SK-N-SH (cell line): ENCODE measurements around the gene TMEM120B. TPM values are rescaled to one million over a fixed set of nuclear protein-coding genes. Genes with fewer than 3 reads are reported as not detected.

Experiments used
- CTCF ChIA-PET: fragments of 300-600, 350-600 bp; formaldehyde crosslinking; extraction: SDS; loops from one replicate; lab custom pipeline; 2021; lab: Yijun Ruan, JAX
- POLR2A ChIA-PET: fragments of 350-600 bp; sonication (Branson Sonifier 250); formaldehyde crosslinking; extraction: SDS; loops from one replicate; lab custom pipeline; 2020; ENCODE audit warnings: antibody characterized with exemption, inconsistent platforms; lab: Yijun Ruan, JAX
- DNase-seq: peaks from one replicate; pipeline ENCODE4 v3.0.0; 2012
- H2AFZ ChIP-seq: fragments of 200-600 bp; sonication (generic); 2 replicates; pipeline ENCODE4 v1.8.1; 2016; ENCODE audit warnings: antibody characterized with exemption, mild to moderate bottlenecking, low read depth
- H3F3A ChIP-seq: fragments of 200-600 bp; sonication (generic); replicated peaks from 2 replicates; pipeline ENCODE3; 2016; ENCODE audit warnings: antibody characterized with exemption, mild to moderate bottlenecking; ENCODE audit not compliant: insufficient read depth
- H3K27ac ChIP-seq, 2 experiments: fragments of 200-500 bp in 1 of 2; fragments of 200-600 bp in 1 of 2; sonication (Bioruptor generic) in 1 of 2; sonication (generic), shearing (Covaris generic) in 1 of 2; 2 replicates each; pipeline versions ENCODE4 v1.5.1 to v1.6.1; 2014 to 2016; ENCODE audit warnings: low read depth in 2 of 2, inconsistent platforms in 1 of 2, low read length in 1 of 2, mild to moderate bottlenecking in 1 of 2, mixed read lengths in 1 of 2
- H3K27me3 ChIP-seq: fragments of 200-600 bp; sonication (generic), shearing (Covaris generic); 2 replicates; pipeline ENCODE4 v1.6.1; 2016; ENCODE audit warnings: mixed run types; ENCODE audit not compliant: insufficient read depth
- H3K36me3 ChIP-seq, 2 experiments: fragments of 200-500 bp in 1 of 2; fragments of 200-600 bp in 1 of 2; sonication (Bioruptor generic) in 1 of 2; sonication (generic) in 1 of 2; replicated peaks in 1 of 2; 2 replicates each; pipeline versions ENCODE3 to v1.5.1; 2014 to 2016; ENCODE audit warnings: low read length in 1 of 2, mild to moderate bottlenecking in 1 of 2; ENCODE audit not compliant: insufficient read depth in 2 of 2, control insufficient read depth in 1 of 2
- H3K4me1 ChIP-seq, 2 experiments: fragments of 200-500 bp in 1 of 2; fragments of 200-600 bp in 1 of 2; sonication (Bioruptor generic) in 1 of 2; sonication (generic), shearing (Covaris generic) in 1 of 2; 2 replicates each; pipeline versions ENCODE4 v1.5.1 to v1.6.1; 2014 to 2016; ENCODE audit warnings: low read depth in 1 of 2, low read length in 1 of 2, mixed run types in 1 of 2; ENCODE audit not compliant: insufficient read depth in 2 of 2, control insufficient read depth in 1 of 2
- H3K4me2 ChIP-seq: fragments of 200-600 bp; sonication (generic), shearing (Covaris generic); 2 replicates; pipeline ENCODE4 v1.6.1; 2017; ENCODE audit warnings: mixed run types
- H3K4me3 ChIP-seq, 2 experiments: fragments of 200-500 bp in 1 of 2; fragments of 200-600 bp in 1 of 2; sonication (Bioruptor generic) in 1 of 2; sonication (generic), shearing (Covaris generic) in 1 of 2; 2 replicates each; pipeline versions ENCODE4 v1.5.1 to v1.8.1; 2014 to 2016; ENCODE audit warnings: low read depth in 2 of 2, inconsistent platforms in 1 of 2, low read length in 1 of 2, mild to moderate bottlenecking in 1 of 2, mixed read lengths in 1 of 2, moderate library complexity in 1 of 2
- H3K79me2 ChIP-seq: fragments of 200-600 bp; sonication (generic); 2 replicates; pipeline ENCODE4 v1.8.1; 2017; ENCODE audit warnings: mild to moderate bottlenecking; ENCODE audit not compliant: insufficient read depth
- H3K9ac ChIP-seq: fragments of 200-600 bp; sonication (generic); 2 replicates; pipeline ENCODE4 v1.6.1; 2017; ENCODE audit warnings: mixed run types
- H3K9me2 ChIP-seq: fragments of 200-600 bp; sonication (generic); 2 replicates; pipeline ENCODE4 v1.6.1; 2017; ENCODE audit warnings: mixed run types
- H3K9me3 ChIP-seq: fragments of 200-600 bp; sonication (generic); 2 replicates; pipeline ENCODE4 v1.6.1; 2017; ENCODE audit warnings: mixed run types, mild to moderate bottlenecking, moderate library complexity
- H4K20me1 ChIP-seq: fragments of 200-600 bp; sonication (generic); 2 replicates; pipeline ENCODE4 v1.6.1; 2017; ENCODE audit warnings: mild to moderate bottlenecking, mixed run types; ENCODE audit not compliant: insufficient read depth
- CHD2 ChIP-seq: fragments of 150-350 bp; IDR thresholded peaks from 2 replicates; pipeline ENCODE4 v1.6.1; 2018; ENCODE audit warnings: low read length; ENCODE audit not compliant: partially characterized antibody
- CTCF ChIP-seq: fragments of 200-600 bp; sonication (generic); IDR thresholded peaks from 2 replicates; pipeline ENCODE4 v1.6.1; 2017; ENCODE audit warnings: antibody characterized with exemption, mild to moderate bottlenecking, moderate library complexity
- EP300 ChIP-seq, 2 experiments: IDR thresholded peaks; 2 replicates each; pipeline versions ENCODE4 v1.4.0 to v1.6.1; 2012; ENCODE audit warnings: borderline replicate concordance in 1 of 2, low read depth in 1 of 2, low read length in 1 of 2
- EZH2phosphoT487 ChIP-seq: fragments of 200-600 bp; sonication (generic); IDR thresholded peaks from 2 replicates; pipeline ENCODE4 v1.6.1; 2017; ENCODE audit warnings: low read depth, mixed run types, mild to moderate bottlenecking, antibody characterized with exemption, moderate library complexity, borderline replicate concordance
- FOSL2 ChIP-seq: IDR thresholded peaks from 2 replicates; pipeline ENCODE4 v1.4.0; 2012; ENCODE audit warnings: low read depth, mild to moderate bottlenecking, moderate library complexity, borderline replicate concordance
- JUND ChIP-seq: IDR thresholded peaks from 2 replicates; pipeline ENCODE4 v1.4.0; 2012
- MEF2A ChIP-seq: IDR thresholded peaks from 2 replicates; pipeline ENCODE4 v1.4.0; 2012; ENCODE audit warnings: low read depth, borderline replicate concordance
- NRF1 ChIP-seq: IDR thresholded peaks from 2 replicates; pipeline ENCODE4 v1.6.1; 2012; ENCODE audit warnings: low read depth, mild to moderate bottlenecking, low read length
- RAD21 ChIP-seq: IDR thresholded peaks from 2 replicates; pipeline ENCODE4 v1.6.1; 2012; ENCODE audit warnings: mild to moderate bottlenecking, low read length
- REST ChIP-seq: IDR thresholded peaks from 2 replicates; pipeline ENCODE4 v1.6.1; 2012; ENCODE audit warnings: mild to moderate bottlenecking, low read depth, low read length, moderate library complexity
- SMC3 ChIP-seq: IDR thresholded peaks from 2 replicates; pipeline ENCODE4 v1.6.1; 2012; ENCODE audit warnings: low read depth, low read length, improper control_type of control experiment
- TEAD4 ChIP-seq: IDR thresholded peaks from 2 replicates; pipeline ENCODE4 v1.4.0; 2012; ENCODE audit warnings: mild to moderate bottlenecking, borderline replicate concordance; ENCODE audit not compliant: insufficient read depth
- WGBS: methylation state at CpG from one replicate; pipeline ENCODE4 v1.1.6; 2017; ENCODE audit warnings: low lambda C conversion rate; 5-methylcytosine and 5-hydroxymethylcytosine counted together
- polyA plus RNA-seq, 3 experiments: library from polyadenylated mRNA; depleted of rRNA; stranded (reverse); fragments of >200 nt; gene quantifications; 2 replicates each; pipeline ENCODE4 v1.2.3, GENCODE V29; 2012

The TMEM120B gene
- polyA plus RNA-seq, 1 of the 3 experiments (the other 2 are of a cell fraction) = 15.4 TPM

DNA sequence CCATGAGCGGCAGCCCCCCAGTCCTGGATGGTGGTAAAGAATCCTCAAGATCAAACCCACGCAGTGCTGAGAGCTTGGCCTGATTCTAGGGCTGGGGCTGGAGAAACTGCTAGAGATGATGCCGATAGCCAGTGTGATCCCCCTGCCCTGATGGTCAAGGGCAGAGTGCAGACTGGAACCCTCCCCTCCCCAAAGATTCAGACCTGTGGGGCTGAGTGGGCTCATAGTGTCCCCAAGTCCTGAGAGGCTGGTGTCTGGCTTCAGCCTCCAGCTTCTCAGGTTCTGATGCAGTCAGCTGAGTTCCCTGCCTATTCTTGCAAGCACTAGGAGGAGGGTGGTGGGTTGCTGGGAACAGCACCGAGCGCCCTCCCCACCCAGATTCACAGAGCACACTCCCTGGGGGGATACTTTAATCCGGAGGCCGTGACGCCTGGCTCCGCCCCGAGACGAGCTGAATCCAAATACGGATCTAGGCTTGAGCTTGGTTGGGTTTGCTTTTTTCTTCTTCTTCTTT, 69.0 kb downstream of the TMEM120B start:
- TF ChIP-seq EZH2phosphoT487 = no peak
- no peak for TF ChIP-seq CHD2
- no peak for TF ChIP-seq RAD21
- no peak for TF ChIP-seq MEF2A
- TF ChIP-seq CTCF = no peak
- no peak for TF ChIP-seq JUND
- TF ChIP-seq NRF1 = no peak
- TF ChIP-seq EP300 (IDR thresholded peaks at IDR 0.05; ENCODE audit: borderline replicate concordance in 1 of 2, low read depth in 1 of 2, low read length in 1 of 2) = no peak
- no peak for TF ChIP-seq REST
- no peak for TF ChIP-seq TEAD4
- no peak for TF ChIP-seq SMC3
- no peak for TF ChIP-seq FOSL2
- Histone ChIP-seq H3K9me2 (no peaks in the 10 kb centered on the region), H3K36me3 (peaks cover 0 to 10% of the 10 kb centered on the region in 2 experiments), H3K4me2 (no peak overlapping the region), H3K27ac (no peak overlapping the region), H4K20me1 (no peaks in the 10 kb centered on the region), H3F3A (peaks cover 23% of the 10 kb centered on the region), H3K9ac (no peak overlapping the region), H3K4me1 (peaks cover 0 to 13% of the 10 kb centered on the region in 2 experiments; a peak in 2 of 4 replicates), H3K9me3 (no peaks in the 10 kb centered on the region), H3K27me3 (no peaks in the 10 kb centered on the region), H3K79me2 (no peaks in the 10 kb centered on the region; the same call in 1 of the 2 replicates), H2AFZ (no peak overlapping the region), H3K4me3 (no peak overlapping the region)
- ChIA-PET POLR2A (interaction anchor here (1.4 kb wide), 1 partner anchor 13 kb away, joined by 4 read pairs; no protein-coding TSS in a partner anchor), CTCF (interaction anchor here (1.0 to 25.7 kb wide), 6 partner anchors 8 to 107 kb away, joined by 3 to 382 read pairs (median 8); partner anchors contain the start of genes PSMD9 and RHOF)
- DNase-seq = no peak
- 79% methylated on average over 12 of the region's 12 CpGs for WGBS
